Skin epidermis (tissue), 12 donors: Measurements from ENCODE around the gene CLDN10.
A peak's percentile ranks its signal among the peaks of the same experiment; 100 is the strongest.
"Not testable (repeated sequence)": the region's sequence is repeated elsewhere in the genome, so short reads cannot be mapped to it uniquely, and the experiment has no call there.

ENCODE experiments used
- H3K27ac ChIP-seq, 21 experiments: fragments of 200-600 bp; sonication (generic) in 11 of 21; one replicate each; pipeline ENCODE4 v1.5.0; 2020; ENCODE audit warnings: mild to moderate bottlenecking in 3 of 21, inconsistent platforms in 2 of 21, moderate library complexity in 2 of 21
- H3K4me3 ChIP-seq, 7 experiments: fragments of 200-600 bp; sonication (generic) in 2 of 7; one replicate each; pipeline ENCODE4 v1.5.0; 2020; ENCODE audit warnings: inconsistent platforms in 2 of 7, mild to moderate bottlenecking in 2 of 7, moderate library complexity in 1 of 7

Gene CLDN10, protein sequence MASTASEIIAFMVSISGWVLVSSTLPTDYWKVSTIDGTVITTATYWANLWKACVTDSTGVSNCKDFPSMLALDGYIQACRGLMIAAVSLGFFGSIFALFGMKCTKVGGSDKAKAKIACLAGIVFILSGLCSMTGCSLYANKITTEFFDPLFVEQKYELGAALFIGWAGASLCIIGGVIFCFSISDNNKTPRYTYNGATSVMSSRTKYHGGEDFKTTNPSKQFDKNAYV

GRCh38 chr13:95552539-95553441 is at the start of gene CLDN10:
Gene CLDN10, plus strand, starts transcription at chr13:95552720. Its CDS starts 34 bp downstream, at chr13:95552754.
- Histone ChIP-seq H3K27ac (no peak within 1 kb of the TSS), H3K4me3 (peak within 1 kb of the TSS in 1 of 7 experiments; percentile 9)

DNA sequence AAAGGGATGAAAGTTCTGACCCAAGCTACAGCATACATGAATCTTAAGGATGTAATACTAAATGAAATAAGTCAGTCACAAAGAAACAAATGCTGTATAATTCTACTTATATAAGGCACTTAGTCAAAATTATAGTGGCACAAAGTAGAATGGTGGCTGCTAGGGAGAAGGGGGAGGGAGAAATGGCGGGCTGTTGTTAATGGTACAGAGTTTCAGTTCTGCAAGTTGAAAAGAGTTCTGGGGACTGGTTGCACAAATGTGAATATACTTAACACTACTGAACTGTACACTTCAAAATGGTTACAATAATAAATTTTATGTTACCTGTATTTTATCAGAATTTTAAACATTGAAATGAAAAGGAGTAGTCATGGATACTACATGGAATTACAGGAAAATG is 48.9 kb upstream of the CLDN10 start:
- Histone ChIP-seq H3K4me3 (no peak overlapping the region), H3K27ac (no peak overlapping the region)

DNA sequence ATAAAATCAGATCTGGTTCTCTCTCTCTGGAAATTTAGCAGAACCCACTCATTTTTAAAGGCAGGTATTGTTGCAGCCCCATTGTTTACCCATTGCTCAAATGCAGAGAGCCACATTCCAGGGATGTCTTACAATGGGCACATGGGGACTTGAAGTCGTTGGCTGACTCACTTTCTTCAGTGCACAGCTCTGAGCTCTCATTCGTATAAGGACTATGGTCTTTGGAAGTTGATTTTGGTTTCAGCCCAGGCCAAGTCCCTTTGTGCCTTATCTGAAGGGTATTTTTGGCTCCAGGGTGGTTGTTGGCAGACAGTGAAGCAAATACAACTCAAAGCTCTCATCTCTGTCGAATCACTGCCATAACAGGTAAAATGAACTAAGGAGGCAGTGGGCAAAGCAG is 47.3 kb upstream of the CLDN10 start:
- no peak overlapping the region for H3K4me3 ChIP-seq
- H3K27ac ChIP-seq = no peak overlapping the region

GRCh38 chr13:95505986-95506385 is 46.5 kb upstream of the CLDN10 start:
- Histone ChIP-seq H3K4me3 (no peak overlapping the region), H3K27ac (no peak overlapping the region)

- H3K27ac ChIP-seq = no peak overlapping the region
- H3K4me3 ChIP-seq = no peak overlapping the region
Measured at GRCh38 chr13:95507991-95508390, 44.5 kb upstream of the CLDN10 start.

DNA sequence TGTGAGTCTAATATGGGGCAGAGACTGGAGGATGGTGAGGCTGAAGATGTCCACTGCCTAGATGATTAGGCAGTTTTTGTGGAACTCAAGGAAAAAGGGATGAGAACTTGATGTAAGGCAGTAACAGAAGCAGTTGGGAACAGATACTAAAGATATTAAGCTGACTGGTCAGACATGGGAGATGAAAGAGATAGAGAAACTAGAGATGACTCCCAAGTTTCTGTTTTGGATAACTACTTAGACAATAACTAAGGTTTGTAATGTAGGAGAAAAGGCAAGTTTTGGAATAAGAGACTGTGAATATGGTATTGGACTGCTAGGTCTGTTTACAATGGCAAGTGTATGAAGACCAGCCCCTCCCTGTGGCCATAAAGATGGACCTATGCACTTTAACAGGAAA is 43.5 kb upstream of the CLDN10 start:
- H3K27ac ChIP-seq = peak overlapping the region in 3 of 21 experiments; percentile 23 to 66 (median 57)

DNA sequence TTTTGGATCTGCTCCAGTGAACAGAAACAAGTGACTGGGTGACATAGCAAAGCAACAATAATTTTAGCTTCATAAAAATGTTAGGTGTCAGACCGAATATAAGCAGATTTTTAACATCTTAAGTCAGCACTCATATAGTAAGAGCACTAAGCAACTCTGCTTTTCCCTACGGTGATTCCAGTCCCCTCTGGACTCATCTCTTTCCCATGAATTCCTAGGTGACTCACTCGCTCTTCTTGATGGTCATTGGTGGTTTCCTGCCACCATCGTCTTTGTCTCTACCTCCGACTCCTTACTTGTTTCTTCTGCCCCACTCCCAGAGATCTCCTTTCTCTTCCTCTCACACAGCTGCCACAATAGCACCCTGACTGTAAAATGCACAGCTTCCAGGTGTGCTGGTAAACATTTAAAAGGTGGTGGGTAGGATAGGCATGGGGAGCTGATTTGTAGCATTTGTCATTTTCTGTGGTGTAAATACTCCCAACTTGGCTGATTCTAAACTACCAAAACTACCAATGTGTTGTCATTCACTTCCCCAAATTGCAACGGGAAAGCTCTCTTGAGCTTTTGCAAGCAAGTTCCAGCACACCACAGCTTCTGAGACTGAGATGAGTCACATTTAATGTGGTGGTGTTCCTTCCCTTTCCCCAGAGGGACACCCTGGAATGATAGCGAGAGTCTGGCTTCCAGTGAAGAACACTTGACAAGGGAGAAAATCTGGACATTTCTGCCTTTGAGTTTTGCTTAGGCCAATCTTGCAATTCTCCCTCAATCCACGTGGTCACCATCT is 42.8 kb upstream of the CLDN10 start:
- H3K27ac ChIP-seq = peak overlapping the region in 7 of 21 experiments; percentile 9 to 66 (median 40)
- H3K4me3 ChIP-seq = no peak overlapping the region

More for the DNA sequence above, 43.5 kb upstream of the CLDN10 start:
- H3K4me3 ChIP-seq = no peak overlapping the region

GRCh38 chr13:95510950-95511349 is 41.6 kb upstream of the CLDN10 start:
- Histone ChIP-seq H3K4me3 (no peak overlapping the region), H3K27ac (no peak overlapping the region)

DNA sequence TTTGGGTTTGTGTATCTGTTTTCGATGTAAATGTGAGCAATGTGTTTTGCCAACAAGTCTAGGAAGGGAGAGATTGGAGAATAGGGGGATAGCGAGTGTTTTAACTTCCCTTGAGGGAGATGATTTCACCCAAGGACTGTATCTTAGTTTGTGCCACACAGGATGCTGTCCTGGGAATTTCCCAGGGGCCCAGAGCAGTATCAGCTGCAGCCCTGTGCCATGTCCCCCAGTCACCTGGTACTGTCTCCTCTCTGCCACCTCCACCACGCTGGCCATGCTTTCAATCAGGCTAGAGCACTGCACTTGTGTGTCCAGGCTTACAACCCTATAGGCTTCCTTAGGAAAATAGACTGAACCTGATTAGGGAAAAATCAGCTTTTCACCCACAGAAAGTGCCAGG is 40.1 kb upstream of the CLDN10 start:
- Histone ChIP-seq H3K27ac (no peak overlapping the region), H3K4me3 (no peak overlapping the region)

DNA sequence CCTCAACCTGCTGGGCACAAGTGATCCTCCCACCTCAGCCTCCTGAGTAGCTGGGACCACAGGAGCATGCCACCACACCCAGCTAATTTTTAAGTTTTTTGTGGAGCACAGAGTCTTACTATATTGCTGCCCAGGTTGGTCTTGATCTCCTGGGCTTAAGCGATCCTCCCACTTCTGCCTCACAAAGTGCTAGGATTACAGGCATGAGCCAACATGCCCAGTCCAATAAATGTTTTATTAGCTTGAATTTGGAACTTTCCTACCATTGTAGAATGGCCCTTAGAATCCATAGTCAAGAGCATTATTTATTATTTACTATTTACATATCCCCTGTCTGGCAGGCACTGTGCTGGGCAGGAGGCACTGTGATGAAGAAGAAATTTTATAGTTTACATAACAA is 39.6 kb upstream of the CLDN10 start:
- no peak overlapping the region for H3K27ac ChIP-seq
- H3K4me3 ChIP-seq = no peak overlapping the region

DNA sequence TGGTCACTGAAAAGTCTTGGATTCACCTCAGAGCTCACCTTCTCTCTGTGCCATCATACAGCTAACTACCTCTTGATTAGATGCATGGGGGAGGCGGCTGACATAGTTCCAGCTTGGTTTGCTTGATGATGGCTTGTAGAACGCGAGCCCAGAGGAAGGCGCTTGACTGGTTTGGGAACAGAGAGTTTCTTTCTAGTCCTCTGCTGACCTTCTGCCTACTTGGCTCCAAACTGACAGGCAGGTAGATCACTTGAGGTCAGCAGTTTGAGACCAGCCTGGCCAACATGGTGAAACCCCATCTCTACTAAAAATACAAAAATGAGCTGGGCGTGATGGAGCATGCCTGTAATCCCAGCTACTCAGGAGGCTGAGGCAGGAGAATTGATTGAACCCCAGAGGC is 36.9 kb upstream of the CLDN10 start:
- H3K27ac ChIP-seq, H3K4me3 ChIP-seq: not testable (repeated sequence)

DNA sequence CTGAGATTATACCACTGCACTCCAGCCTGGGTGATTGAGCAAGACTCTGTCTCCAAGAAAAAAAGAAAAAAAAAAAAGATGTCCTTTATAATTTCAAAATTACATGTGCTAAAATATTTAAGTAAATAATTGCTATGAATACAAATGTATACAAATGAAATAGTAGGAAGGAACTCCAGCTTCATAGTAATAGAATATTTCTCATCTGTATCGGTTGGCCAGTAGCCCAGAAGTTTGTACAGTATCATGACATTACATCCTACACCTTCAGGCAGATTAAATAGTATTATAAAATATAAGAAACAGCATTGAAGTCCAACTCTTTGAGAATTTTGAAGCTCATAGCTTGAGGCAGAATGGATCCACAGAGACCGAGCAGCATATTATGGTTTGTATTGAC is 36.5 kb upstream of the CLDN10 start:
- H3K4me3 ChIP-seq = no peak overlapping the region
- H3K27ac ChIP-seq = no peak overlapping the region

GRCh38 chr13:95516492-95516891 is 36.0 kb upstream of the CLDN10 start:
- no peak overlapping the region for H3K27ac ChIP-seq
- H3K4me3 ChIP-seq = no peak overlapping the region

- Histone ChIP-seq H3K4me3 (no peak overlapping the region), H3K27ac (peak overlapping the region in 1 of 21 experiments; percentile 3)
Measured at GRCh38 chr13:95523598-95523997, 28.9 kb upstream of the CLDN10 start.

DNA sequence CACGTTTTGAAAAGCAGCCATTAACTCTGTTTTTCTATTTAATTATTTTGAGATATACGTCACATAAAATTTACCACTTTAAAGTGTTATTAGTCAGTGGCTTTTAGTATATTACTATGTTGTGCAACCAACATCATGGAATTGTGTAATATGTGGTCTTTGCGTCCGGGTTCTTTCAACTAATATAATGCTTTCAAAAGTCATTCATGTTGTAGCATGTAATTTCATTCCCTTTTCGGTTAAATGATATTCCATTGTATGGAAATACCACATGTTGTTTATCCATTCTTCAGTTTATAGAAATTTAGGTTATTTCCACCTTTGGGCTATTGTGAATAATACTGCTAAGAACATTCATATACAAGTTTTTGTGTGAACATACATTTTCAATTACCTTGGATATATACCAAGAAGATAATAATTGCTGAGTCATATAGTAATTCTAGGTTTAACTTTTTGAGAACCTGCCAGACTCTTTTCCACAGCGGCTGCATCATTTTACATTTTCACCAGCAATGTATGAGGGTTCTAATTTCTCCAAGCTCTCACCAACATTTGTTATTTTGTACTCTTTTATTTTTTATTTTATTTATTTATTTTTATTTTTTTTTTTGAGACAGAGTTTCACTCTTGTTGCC is 28.1 kb upstream of the CLDN10 start:
- Histone ChIP-seq H3K4me3 (no peak overlapping the region), H3K27ac (no peak overlapping the region)

- Histone ChIP-seq H3K4me3 (no peak overlapping the region), H3K27ac (no peak overlapping the region)
Measured at GRCh38 chr13:95527955-95528354, 24.6 kb upstream of the CLDN10 start.

- no peak overlapping the region for H3K4me3 ChIP-seq
- no peak overlapping the region for H3K27ac ChIP-seq
Measured at GRCh38 chr13:95530178-95530577, 22.3 kb upstream of the CLDN10 start.

GRCh38 chr13:95533545-95534160 is 18.9 kb upstream of the CLDN10 start:
- H3K27ac ChIP-seq = no peak overlapping the region
- H3K4me3 ChIP-seq = no peak overlapping the region

DNA sequence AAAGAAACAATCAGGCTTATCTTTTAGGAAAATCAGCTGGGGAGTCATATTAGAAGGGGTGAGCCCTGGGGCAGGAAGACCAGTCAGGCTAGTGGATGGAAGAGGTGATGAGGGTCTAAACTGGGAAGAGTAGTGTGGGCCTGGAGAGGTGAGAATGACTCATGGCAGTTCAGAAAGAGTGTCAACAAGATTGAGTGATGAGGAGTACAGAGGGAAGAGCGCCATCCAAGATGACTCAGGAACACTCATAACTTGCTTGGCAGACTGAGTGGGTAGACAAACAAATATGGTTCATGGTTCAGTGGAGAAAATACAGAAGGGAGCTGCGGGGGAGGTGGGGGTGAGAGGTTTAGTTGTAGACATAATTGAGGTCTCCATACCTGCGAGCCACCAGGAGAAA is 17.3 kb upstream of the CLDN10 start:
- no peak overlapping the region for H3K27ac ChIP-seq
- no peak overlapping the region for H3K4me3 ChIP-seq
